NOMO-1 (cell line): ENCODE data around the gene MEF2B.
A peak's percentile ranks its signal among the peaks of the same experiment; 100 is the strongest.
"Not testable (repeated sequence)": the region's sequence is repeated elsewhere in the genome, so short reads cannot be mapped to it uniquely, and the experiment has no call there.

Experiments
- DNase-seq, 2 experiments: peaks; one replicate each; lab custom pipeline; 2025; ENCODE audit not compliant: unreplicated experiment in 2 of 2; lab: John Stamatoyannopoulos, UW

The MEF2B gene

GRCh38 chr19:19132912-19133311, 37.2 kb downstream of the MEF2B start:
- no peak for DNase-seq

DNA sequence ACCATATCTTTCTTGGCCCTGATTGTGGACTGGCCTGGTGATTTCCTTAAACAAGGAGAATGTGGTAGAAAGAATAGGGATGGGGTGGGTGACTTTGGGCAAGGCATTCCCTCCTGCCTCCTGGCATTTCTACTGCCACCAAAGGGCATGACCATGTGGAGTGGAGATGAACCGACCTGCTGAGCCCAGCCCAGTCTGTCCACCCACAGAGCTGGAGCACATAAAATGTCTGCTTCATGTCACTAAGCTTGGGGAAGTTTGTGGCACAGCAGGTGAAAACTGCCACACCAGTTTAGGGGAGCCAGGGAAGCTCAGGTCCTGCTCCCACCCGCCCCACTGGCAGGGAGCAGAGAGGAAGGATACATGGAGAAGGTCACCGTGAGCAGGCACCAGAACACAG, 38.1 kb downstream of the MEF2B start:
- DNase-seq, result no peak

- no peak for DNase-seq
Observed at GRCh38 chr19:19126102-19126501, 44.0 kb downstream of the MEF2B start.

DNA sequence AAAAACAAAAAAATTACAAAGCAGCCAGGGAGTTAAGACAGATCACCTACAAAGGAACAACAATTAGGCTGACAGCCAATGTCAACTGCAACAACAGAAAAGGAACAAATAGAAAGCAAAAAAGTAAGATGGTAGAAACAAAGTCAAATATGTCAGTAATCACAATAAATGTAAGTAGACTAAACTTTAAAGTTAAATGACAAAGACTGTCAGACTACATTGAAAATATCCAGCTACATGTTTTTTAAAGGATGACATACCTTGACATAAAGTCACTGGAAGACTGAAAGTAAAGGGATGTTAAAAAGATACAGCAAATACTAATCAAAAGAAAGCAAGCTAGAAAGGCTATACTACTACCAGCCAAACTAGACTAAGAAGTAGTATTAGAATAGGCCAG, 46.7 kb downstream of the MEF2B start:
- no peak for DNase-seq

- DNase-seq, result no peak
Observed at GRCh38 chr19:19122902-19123301, 47.2 kb downstream of the MEF2B start.

DNA sequence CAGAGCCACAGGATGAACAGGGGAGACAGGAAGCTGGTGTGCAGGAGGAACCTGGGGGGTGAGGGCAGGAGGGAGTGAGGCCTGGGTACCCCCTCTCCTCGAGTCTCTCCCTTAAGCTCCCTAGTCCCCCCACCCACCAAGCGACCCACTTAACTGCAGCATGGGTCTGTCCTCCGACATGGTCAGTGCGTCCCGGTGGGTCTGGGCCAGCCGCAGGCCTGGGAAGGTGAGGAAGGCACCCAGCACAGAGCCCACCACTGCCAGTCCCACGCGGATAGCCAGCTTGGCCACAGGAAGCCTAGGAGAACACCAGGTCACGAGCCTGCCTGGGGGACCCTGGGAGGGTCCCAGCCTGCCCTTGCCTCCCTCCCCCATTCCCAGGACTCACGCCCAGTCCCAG, 48.7 kb downstream of the MEF2B start:
- DNase-seq, result no peak

- DNase-seq, result no peak
Observed at GRCh38 chr19:19120308-19121231, 49.5 kb downstream of the MEF2B start.

GRCh38 chr19:19119325-19120237, 50.5 kb downstream of the MEF2B start:
- DNase-seq, result no peak

DNA sequence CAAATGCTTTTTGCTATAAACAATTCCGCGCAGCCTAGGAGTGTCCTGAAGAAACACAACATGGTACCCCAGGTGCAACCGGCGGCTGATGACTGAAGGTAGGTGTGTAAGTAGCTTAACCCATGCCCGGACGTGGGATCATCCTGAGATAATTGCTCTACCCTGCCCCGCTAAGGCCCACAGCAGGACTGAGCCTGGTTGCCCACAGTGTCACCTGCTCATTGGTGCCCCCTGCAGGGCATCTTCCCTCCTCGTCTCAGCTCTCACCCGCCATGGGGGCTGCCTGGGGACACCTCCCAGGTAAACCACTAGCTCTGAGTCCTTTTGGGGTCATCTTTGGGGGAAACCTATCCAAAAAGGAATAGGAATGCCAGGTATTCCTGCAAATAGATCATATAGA, 54.1 kb downstream of the MEF2B start:
- peak in 1 of 2 experiments; percentile 18 for DNase-seq

DNA sequence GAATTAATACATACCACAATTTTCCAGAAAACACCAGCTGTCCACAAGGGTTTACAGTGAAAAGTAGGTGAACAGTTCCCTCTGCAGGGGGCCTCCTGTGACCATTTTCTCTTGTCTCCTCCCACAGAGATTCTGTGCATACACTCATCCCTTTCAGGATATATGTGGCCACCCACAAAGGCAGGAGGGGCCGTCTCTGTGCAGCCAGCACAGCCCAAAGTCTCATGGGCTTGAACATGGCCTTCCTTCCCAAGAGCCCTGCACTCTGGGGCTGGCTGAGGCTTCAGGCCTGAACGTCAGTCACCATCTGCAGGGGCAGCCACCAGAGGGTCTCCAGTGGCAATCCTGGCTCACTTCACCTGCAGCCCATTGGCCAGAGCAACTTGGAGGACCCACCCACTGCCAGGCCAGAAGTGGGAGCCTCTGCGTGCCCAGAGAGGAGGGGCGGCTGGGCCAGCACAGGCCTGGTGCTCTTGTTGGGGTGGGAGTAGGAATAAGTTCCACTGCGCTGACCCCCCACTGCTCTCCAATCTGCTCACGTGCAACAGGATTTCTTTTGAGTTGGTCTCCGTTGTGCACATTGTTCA, 56.9 kb downstream of the MEF2B start:
- no peak for DNase-seq

- no peak for DNase-seq
Observed at GRCh38 chr19:19111967-19112580, 58.0 kb downstream of the MEF2B start.

- DNase-seq, result no peak
Observed at GRCh38 chr19:19111136-19111835, 58.8 kb downstream of the MEF2B start.

DNA sequence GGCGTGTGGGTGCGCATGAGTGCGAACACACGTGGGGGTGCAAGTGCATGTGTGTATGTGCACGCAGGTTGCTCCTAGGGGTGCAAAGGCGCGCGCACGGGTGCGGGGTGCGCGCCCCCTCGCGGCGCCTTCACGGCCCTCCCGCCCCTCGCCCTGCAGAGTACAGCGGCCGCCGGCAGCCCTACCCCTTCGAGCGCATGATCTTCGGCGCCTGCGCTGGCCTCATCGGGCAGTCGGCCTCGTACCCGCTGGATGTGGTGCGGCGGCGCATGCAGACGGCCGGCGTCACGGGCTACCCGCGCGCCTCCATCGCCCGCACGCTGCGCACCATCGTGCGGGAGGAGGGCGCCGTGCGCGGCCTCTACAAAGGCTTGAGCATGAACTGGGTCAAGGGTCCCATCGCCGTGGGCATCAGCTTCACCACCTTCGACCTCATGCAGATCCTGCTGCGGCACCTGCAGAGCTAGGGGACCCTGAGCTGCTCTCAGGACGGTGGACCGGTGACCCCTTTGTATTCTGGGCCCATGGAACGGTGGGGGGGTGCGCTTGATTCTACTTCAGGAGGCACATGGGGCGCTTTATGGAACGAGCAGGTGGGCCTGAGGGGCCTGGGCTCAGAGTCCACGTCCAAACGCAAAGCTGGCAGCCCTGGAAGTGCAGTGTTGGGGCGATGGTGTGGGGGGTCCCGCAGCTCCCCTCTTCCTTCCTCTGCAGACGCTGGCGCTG, 59.5 kb downstream of the MEF2B start:
- DNase-seq, result no peak

DNA sequence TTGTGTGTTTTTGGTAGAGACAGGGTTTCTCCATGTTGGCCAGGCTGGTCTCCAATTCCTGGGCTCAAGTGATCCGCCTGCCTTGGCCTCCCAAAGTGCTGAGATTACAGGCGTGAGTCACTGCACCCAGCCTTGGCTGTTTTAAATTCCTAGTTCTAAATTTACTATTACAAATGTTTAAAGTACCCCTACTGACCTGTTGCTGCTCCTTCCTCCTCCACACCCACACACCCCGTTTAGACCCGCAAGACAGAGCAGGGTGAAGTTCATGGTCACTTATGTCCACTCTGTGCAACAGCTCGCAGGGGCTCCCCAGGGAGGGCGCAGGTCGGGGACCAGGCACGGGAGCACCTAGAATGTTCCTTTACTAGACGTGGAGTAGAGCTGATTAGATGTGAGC, 60.5 kb downstream of the MEF2B start:
- DNase-seq, result no peak

DNA sequence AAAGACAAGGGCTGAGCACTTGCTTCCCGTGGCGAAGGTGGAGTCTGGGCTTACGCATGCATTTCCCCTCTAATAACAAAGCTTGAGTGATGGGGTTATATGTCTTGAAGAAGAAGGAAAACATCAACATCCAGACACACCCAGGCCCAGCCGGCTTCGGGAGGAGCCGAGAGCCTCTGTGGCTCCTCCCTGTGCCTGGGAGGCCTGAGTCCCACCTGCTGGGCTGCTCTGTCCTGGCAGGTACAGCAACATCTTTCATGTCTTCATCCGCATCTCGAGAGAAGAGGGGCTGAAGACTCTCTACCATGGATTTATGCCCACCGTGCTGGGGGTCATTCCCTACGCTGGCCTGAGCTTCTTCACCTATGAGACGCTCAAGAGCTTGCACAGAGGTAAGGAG, 62.4 kb downstream of the MEF2B start:
- DNase-seq, result no peak

GRCh38 chr19:19106938-19107337, 63.1 kb downstream of the MEF2B start:
- DNase-seq, result not testable (repeated sequence)

DNA sequence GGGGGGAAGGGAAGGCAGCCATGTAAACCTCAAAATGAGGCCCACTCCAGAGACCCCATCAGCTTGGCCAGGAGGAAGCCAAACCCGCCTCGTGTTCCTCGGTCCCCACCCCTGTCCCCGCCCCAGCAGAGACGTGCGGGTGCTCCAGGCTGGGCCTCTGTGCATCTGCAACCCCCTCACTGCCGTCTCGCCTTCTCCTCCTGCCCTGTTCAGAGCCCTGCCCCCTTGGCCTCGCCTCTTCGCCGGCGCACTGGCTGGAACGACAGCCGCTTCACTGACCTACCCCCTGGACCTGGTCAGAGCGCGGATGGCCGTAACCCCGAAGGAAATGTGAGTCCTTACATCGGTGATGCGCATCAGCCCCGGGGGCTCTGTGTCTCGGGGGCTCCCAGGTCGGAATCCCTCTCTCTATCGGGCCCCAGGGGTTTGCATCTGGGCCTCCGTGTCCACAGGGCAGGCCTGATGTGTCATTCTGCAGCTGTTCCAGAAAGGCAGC, 64.0 kb downstream of the MEF2B start:
- DNase-seq, result no peak

- DNase-seq, result no peak
Observed at GRCh38 chr19:19105365-19106055, 64.6 kb downstream of the MEF2B start.

- DNase-seq, result no peak
Observed at GRCh38 chr19:19103167-19103566, 66.9 kb downstream of the MEF2B start.
